ENCODE measurements around the gene C2CD5.
A peak's percentile ranks its signal among the peaks of the same experiment; 100 is the strongest.
"Not testable (repeated sequence)": the region's sequence is repeated elsewhere in the genome, so short reads cannot be mapped to it uniquely, and the experiment has no call there.

The C2CD5 gene, protein sequence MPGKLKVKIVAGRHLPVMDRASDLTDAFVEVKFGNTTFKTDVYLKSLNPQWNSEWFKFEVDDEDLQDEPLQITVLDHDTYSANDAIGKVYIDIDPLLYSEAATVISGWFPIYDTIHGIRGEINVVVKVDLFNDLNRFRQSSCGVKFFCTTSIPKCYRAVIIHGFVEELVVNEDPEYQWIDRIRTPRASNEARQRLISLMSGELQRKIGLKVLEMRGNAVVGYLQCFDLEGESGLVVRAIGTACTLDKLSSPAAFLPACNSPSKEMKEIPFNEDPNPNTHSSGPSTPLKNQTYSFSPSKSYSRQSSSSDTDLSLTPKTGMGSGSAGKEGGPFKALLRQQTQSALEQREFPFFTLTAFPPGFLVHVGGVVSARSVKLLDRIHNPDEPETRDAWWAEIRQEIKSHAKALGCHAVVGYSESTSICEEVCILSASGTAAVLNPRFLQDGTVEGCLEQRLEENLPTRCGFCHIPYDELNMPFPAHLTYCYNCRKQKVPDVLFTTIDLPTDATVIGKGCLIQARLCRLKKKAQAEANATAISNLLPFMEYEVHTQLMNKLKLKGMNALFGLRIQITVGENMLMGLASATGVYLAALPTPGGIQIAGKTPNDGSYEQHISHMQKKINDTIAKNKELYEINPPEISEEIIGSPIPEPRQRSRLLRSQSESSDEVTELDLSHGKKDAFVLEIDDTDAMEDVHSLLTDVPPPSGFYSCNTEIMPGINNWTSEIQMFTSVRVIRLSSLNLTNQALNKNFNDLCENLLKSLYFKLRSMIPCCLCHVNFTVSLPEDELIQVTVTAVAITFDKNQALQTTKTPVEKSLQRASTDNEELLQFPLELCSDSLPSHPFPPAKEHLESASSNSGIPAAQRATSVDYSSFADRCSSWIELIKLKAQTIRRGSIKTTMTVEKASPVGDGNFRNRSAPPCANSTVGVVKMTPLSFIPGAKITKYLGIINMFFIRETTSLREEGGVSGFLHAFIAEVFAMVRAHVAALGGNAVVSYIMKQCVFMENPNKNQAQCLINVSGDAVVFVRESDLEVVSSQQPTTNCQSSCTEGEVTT

GRCh38 chr12:22544038-22544979 lies at the start of gene C2CD5:
Gene C2CD5, minus strand, starts transcription at chr12:22544542. Its CDS starts 392 bp downstream, at chr12:22544150.
- peak; percentile 84 to 94 (median 89) for DNase-seq (ENCODE audit: low read depth in 4 of 4, low spot score in 1 of 4)

DNA sequence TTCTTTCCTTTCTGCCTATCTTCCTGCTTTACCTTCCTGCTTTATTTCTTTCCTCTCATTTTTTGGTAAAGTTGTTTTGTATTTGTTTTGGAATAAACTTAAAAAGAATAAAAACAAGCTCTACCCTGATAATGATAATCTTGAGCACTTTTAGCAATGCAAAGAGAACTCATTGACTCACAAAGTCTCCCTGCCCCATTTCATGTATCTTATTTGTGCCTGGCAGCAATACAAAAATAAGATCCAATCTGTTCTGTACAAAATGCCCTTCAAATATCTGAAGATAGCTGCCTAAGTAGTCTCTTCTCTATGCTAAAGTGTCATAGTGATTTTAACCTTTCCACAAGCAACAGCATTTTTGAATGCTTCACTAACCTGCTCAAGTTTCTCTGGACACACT lies 49.5 kb upstream of the C2CD5 start:
- DNase-seq (ENCODE audit: low read depth in 4 of 4, low spot score in 1 of 4), result no peak

DNA sequence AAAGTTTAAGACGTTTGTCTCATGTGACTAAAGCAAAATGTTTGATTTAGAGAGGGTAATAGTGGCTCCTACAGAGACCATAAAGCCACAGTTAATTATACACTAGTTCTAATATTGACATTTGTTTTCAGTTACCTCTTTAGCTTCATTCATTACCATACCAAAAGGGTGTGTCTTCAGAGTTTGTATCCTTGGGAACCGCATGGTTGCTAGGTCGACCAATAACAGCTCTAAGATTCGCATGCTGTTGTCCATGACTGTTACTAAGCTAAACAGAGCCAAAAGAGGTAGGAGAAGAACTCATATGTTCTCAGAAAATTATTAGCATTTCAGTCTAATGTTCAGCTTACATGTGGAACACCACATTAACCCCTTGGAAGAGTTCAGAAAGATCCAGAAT lies 44.5 kb upstream of the C2CD5 start:
- no peak for DNase-seq (ENCODE audit: low read depth in 4 of 4, low spot score in 1 of 4)

- no peak for DNase-seq (ENCODE audit: low read depth in 4 of 4, low spot score in 1 of 4)
These were observed 34.0 kb upstream of the C2CD5 start for GRCh38 chr12:22578328-22578727.

DNA sequence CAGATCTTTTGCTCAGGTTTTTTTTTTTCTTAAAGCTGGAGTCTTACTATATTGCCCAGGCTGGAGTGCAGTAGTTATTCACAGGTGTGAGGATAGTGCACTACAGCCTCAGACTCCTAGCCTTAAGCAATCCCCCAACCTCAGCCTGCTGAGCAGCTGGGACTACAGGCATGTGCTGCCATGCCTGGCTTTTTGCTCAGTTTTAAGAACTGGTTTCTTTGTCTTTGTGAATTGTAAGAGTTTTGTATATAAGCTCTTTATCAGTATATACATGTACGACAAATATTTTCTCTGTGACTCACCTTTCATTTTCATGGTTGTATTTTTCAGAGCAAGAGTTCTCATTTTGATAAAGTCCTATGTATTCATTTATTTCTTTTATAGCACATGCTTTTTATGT lies 33.3 kb upstream of the C2CD5 start:
- no peak for DNase-seq (ENCODE audit: low read depth in 4 of 4, low spot score in 1 of 4)

DNA sequence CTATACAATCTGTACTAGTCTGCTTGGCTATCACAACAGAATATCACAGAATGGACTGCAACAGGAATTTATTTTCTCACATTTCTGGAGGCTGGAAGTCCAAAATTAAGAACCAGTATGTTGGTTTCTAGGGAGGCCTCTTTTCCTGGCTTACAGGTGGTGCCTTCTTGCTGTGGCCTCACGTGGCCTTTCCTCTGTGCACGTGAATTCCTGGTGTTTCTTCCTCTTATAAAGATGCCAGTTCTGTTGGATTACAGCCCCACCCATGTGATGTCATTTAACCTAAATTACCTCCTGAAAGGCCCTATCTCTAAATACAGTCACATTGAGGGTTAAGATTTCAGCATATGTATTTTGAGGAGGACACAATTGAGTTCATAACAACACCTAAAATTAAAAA lies 32.1 kb upstream of the C2CD5 start:
- DNase-seq (ENCODE audit: low read depth in 4 of 4, low spot score in 1 of 4), result no peak

DNA sequence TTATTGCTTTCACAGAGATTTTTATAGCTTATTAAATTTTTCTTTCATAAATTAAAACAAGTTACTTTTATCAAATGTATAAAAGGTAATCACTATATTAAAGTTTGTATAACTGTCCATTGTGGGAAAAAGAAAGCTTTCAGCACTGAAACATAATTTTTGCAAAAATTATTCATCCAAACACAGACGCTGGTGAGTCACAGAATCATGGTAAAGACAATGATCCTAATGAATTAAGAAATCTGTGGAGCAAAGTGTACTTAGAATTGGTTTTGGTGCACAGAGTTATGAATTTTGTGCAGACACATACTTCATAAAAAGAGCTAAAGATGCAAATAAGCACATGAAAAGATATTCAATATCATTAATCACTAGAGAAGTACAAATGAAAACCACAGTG lies 31.7 kb upstream of the C2CD5 start:
- no peak for DNase-seq (ENCODE audit: low read depth in 4 of 4, low spot score in 1 of 4)

DNA sequence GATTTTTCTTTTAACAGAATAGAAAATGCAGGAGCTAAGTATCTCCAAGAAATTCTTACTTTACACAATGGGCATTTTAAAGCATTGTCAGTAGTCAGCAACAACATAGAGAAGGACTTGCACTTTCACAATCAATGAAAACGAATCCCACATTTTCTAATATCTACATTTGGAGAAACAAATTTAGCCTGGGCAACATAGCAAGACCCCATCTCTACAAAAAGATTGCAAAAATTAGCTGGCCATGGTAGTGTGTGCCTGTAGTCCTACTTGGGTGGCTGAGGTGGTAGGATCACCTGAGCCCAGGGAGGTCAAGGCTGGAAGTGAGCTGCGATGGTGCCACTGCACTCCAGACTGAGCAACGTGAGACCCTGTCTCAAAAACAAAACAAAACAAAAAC lies 30.6 kb upstream of the C2CD5 start:
- no peak for DNase-seq (ENCODE audit: low read depth in 4 of 4, low spot score in 1 of 4)

DNA sequence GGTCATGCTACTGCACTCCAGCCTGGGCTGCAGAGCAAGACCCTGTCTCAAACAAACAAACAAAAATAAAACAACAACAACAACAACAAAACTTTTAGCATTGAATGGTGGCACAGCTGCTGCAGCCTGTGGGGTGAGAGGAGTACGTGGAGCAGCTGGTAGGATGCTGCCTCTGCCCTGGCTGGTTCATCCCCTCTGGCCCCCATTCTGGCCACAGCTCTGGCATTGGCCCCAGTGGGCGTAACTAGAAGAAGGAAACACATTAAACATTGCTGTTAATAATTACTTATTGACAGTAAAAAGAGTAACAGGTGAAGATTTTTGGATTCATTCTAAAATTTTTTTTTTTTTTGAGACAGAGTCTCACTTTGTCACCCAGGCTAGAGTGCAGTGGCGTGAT lies 28.8 kb upstream of the C2CD5 start:
- DNase-seq (ENCODE audit: low read depth in 4 of 4, low spot score in 1 of 4), result no peak

DNA sequence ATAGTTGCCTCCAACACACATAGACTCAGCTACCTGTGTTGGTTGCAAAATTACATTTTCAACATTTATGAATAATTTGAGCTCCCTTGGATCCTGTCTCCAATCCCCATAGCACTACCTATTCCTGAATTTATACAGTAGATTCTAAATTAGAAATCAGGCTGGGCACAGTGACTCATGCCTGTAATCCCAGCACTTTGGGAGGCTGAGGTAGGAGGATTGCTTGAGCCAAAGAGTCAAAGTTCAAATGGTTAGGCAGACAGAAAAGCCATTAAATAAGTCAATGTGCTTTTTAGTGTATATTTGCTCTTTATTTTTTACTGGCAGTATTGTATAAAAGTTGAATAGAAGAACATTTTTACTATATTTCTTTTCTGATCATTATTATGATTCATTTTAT lies 24.9 kb upstream of the C2CD5 start:
- DNase-seq (ENCODE audit: low read depth in 4 of 4, low spot score in 1 of 4), result no peak

DNA sequence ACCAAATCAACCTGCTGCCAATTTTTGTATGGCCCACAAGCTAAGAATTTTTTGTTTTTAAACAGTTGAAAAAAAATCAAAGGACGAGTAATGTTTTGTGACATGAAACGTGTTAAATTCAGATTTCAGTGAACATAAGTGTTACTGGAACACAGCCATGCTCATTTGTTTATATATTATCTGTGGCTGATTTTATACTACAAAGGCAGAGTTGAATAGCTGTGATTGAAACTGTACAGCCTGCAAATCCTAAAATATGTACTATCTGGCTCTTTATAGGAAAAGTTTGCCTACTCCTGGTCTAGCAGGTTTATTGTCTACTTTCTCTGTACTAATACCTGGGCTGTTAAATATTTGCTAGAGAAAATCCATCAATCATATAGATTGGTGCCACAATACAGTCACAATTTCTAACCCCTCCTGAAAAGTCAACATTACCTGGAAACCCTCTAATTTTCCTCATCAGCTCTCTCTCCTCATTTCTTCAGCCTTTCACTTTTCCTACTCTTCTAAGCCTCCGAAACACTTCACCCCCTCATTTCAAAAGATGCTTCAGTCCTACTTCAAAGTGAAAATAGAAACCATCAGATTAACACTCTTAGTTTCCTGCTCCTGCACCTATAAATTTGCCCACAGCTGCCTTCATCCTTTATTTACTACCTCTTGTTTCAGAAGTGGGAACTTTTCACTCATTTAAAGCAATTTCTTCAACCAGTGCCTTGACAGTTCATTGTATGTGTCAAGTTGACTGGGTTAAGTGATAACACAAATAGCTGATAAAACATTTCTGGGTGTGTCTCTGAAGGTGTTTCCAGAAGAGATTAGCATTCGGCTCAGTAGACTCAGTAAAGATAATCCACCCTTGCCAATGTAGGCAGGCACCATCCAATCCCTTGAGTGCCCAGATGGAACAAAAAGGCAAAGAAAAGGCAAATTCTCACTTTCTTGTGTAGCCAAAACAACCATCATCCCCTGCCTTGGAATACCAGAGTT lies 18.0 kb upstream of the C2CD5 start:
- DNase-seq (ENCODE audit: low read depth in 4 of 4, low spot score in 1 of 4), result no peak

DNA sequence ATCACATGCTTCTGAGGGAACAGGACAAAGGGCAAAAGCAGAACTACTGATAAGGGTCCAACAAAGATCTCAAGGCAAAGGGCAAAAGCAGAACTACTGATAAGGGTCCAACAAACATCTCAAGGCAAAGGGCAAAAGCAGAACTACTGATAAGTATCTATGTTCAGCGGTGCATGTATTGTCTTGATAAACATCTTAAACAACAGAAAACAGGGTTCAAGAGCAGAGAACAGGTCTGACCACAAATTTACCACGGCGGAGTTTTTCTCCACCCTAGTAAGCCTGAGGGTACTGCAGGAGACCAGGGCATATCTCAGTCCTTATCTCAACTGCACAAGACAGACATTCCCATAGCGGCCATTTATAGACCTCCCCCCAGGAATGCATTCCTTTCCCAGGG lies 10.4 kb upstream of the C2CD5 start:
- not testable (repeated sequence) for DNase-seq (ENCODE audit: low read depth in 4 of 4, low spot score in 1 of 4)

DNA sequence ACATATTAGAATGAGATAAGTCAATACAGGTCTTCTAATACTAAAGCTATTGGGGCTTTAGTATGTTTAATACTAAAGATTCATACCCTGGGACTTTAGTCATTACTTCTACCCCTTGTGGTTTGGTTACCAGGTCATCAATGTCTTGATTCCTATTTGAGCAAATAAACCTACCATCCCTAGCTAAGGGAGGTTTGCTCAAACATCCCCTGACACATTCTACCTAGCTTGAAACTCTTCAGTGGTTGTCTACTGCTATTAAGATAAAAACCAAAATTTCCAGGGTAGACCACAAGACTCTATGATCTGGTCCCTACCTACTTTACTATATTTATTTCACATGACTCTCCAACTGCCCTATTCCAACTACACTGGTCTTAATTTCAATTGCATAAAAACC lies 7.3 kb upstream of the C2CD5 start:
- DNase-seq (ENCODE audit: low read depth in 4 of 4, low spot score in 1 of 4), result no peak

DNA sequence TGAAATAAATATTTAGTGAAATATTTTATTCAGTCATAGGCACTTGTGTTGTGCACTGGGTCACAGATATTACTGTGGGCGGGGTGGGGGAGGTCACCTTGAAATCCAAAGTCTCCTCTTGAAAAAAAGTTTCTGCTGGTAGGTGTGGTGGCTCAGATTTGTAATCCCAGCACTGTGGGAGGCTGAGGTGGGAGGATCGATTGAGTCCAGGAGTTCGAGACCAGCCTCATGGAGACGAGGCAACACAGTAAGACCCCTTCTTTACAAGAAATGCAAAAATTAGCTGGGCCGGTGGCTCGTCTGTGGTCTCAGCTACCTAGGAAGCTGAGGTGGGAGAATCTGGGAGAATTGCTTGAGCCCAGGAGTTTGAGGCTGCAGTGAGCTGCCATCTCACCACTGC lies 913 bp upstream of the C2CD5 start:
- no peak for DNase-seq (ENCODE audit: low read depth in 4 of 4, low spot score in 1 of 4)

DNA sequence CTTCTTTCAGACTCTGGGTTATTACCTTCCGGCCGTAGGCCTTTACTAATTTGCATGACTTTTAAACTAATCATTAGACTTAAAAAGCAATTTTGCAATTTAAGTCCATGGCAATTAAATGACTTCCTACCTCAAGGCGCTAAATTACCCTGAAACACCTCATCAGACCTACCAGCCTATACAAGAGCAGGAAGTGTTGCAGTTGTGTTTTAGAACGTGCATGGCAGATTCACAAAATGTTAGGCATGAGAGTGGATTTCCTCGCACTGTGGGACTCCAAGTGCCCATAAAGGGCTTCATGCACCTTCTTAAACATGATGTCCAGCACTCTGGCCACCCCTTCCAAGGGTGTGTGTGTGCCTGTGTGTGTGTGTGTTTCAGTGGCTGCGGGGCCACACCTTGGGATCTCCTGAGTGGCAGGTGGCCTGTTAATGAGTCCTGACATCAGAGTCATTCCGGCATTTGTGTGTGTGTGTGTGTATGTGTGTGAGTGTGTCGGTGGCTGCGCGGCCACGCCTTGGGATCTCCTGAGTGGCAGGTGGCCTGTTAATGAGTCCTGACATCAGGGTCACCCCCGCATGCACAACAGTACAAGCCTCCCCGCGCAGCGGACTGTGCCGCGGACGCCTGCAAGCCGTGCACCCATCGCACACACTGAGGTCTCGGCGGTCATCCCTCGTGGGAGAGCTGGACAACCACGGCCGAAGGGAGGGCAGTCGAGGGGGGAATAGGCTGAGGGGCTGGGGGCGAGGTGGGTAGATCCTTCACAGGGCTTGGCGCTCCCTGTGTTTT lies 900 bp downstream of the C2CD5 start:
- DNase-seq (ENCODE audit: low read depth in 4 of 4, low spot score in 1 of 4), result peak in 3 of 4 experiments; percentile 8 to 36 (median 22)

DNA sequence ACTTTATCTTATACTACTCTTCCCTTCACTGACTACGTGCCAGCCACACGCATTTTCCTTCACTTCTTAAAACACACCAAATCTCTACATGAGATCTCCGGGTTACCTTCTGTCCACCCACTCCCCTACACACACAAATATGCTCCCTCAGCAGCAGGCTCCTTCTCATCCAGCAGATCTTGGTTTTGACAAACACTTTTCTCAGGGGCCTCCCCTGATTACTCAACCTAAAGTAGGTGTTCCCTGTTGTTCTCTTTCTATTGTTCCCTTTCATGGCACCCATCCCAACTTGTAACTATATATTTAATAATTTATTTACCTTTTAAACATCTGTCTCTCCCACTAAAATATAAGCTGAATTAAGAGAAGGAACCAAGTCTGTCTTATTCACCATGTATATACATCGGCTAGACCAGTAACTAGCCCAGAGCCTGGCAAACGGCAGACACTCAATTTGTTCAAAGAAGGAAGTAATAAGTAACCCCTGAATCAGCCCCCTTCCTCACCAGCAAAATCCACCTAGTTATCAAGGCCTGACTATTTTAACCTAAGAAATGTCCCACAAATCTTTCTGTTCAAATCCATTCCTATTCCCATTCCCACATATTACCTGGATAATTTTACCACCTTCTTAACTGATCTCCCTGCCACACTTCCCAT lies 2.7 kb downstream of the C2CD5 start:
- no peak for DNase-seq (ENCODE audit: low read depth in 4 of 4, low spot score in 1 of 4)

- no peak for DNase-seq (ENCODE audit: low read depth in 4 of 4, low spot score in 1 of 4)
These were observed 5.3 kb downstream of the C2CD5 start for GRCh38 chr12:22539055-22539454.

- DNase-seq (ENCODE audit: low read depth in 4 of 4, low spot score in 1 of 4), result no peak
These were observed 6.0 kb downstream of the C2CD5 start for GRCh38 chr12:22538311-22538710.

All from stimulated activated CD4-positive, alpha-beta T cell treated with anti-CD3 and anti-CD28 coated beads, Interleukin-1b, Interleukin-23, amount 100 ng/mL, for 24 hours (primary cell).